GM10847 (cell line): ENCODE measurements around the gene FNDC3B.

Experiments
- POLR2A ChIP-seq: IDR thresholded peaks from 2 replicates; pipeline ENCODE4 v1.6.1; 2011; ENCODE audit not compliant: insufficient read length; ENCODE audit errors: extremely low read depth

FNDC3B gene

GRCh38 chr3:172127929-172128580, 88.7 kb downstream of the FNDC3B start:
- no peak for TF ChIP-seq POLR2A

- TF ChIP-seq POLR2A, result no peak
Observed at GRCh38 chr3:172128858-172129257, 89.5 kb downstream of the FNDC3B start.

GRCh38 chr3:172129498-172129849, 90.1 kb downstream of the FNDC3B start:
- TF ChIP-seq POLR2A, result no peak

DNA sequence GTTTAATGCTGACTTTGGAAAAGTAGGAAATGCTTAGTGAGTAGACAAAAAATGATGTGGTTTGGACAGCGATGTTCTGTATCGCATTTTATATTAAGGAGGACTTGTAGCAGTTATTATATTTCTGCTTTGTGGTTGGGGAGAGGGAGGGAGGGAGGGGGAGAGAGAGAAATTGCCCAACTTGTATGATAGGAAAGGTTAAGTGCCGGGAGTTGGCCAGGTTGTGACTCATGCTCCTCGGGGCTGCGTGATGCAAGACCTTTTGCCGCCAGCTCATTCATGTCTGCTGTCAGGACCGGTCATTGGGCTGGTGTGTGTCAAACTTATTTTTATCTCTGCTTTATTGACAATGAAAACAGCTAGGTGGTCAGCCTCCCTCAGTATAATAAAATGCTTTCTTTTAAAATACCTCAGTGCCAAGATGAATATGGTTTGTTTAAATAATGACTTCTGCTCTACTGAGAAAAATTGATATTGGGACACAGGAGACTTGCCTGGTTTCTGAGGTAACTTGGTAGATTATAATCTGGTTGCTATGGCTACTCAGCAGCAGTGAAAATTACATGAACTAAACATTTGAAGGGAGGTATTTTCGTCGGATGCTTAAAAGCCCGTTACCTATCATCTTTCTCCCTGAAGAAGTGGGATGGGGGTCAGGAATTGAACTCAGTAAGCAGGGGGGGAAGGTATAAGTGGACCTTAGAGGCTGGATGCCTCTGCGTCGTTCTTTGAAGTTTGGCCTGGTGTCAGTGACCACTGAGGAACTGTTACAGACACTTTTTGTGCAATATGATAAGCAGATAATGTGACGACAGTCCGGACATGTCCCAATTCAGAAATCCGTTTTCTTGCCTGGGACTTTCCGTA, 90.7 kb downstream of the FNDC3B start:
- TF ChIP-seq POLR2A, result no peak

DNA sequence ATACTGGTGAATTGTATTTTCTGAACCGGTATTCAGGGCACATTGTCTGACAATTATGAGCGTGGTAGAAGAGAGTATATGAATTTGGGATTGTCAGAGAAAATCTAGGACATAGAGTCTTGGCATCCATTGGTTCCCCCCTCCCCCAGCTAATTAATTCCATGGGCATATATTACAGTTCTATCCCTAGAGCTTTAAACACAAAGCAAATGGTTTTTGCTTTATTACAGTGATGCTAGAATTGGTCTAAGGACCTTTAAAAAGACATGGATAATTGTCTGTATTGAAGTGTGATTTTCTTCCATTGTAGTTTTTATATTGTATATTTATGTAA, 91.3 kb downstream of the FNDC3B start:
- no peak for TF ChIP-seq POLR2A

- TF ChIP-seq POLR2A, result no peak
Observed at GRCh38 chr3:172131746-172132145, 92.4 kb downstream of the FNDC3B start.

- no peak for TF ChIP-seq POLR2A
Observed at GRCh38 chr3:172132159-172132586, 92.8 kb downstream of the FNDC3B start.

- no peak for TF ChIP-seq POLR2A
Observed at GRCh38 chr3:172132721-172133311, 93.4 kb downstream of the FNDC3B start.

DNA sequence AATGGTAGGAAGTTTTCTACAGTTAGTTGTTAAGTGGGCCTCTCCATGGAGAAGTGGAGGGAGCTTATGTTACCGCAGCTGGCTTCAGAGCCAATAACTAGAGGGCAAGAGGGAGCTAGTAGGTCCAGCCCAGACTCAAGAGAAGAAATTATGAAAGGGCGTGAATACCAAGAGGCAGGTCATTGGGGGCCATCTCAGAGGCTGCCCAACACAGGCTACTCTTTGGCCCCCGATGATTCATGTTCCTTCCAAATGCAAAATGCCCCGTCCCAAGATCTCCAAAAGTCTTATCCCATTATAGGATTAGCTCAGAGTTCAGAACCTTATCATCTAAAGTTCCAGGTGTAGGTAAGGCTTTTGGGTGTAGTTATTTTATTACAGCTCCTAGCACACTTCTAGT, 94.5 kb downstream of the FNDC3B start:
- TF ChIP-seq POLR2A, result no peak

- TF ChIP-seq POLR2A, result no peak
Observed at GRCh38 chr3:172134352-172134751, 95.0 kb downstream of the FNDC3B start.

DNA sequence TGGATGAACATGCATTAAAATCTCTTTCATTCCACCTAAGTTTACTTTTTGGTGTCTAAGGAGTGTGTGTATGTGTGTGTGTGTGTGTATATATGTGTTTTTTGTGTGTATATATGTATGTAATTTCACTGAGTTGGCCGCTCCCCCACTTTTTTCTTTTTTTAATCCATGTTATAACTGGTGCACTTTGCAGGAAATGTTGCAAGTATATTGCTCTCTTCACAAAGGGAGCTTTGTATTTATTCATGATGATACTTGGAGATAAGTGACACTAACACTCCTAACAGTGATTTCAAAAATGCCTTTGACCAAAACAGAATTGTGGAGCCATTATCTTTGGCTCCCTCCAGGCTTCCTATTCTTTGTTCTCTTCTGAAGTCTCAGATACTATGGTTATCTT, 95.8 kb downstream of the FNDC3B start:
- no peak for TF ChIP-seq POLR2A

- no peak for TF ChIP-seq POLR2A
Observed at GRCh38 chr3:172135820-172136219, 96.4 kb downstream of the FNDC3B start.

DNA sequence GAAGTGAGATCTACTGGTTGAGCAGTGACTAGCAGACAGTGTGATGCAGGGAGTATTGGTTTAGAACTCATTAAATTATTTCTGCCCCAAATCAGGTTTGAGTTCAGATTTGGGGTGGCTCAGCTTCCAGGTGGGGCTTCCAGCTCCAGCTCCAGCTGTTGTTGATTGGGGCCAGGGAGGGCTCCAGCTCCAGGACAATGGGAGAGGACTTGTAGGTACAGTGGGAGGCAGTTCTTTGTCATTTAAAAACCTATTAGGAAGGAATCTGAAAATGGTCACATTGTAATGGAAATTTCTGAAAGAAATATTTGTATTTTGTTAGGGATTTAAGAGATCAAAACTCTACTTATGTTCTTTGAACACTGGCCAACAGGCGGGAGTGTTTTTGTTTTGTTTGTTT, 97.0 kb downstream of the FNDC3B start:
- TF ChIP-seq POLR2A, result no peak

GRCh38 chr3:172137287-172138192, 98.2 kb downstream of the FNDC3B start:
- no peak for TF ChIP-seq POLR2A

GRCh38 chr3:172138193-172138537, 98.8 kb downstream of the FNDC3B start:
- no peak for TF ChIP-seq POLR2A
